H7 (cell line): Measurements from ENCODE around the gene GLB1L. TPM values are rescaled to one million over a fixed set of nuclear protein-coding genes. Genes with fewer than 3 reads are reported as not detected.
"Not testable (repeated sequence)": the region's sequence is repeated elsewhere in the genome, so short reads cannot be mapped to it uniquely, and the experiment has no call there.

Experiments
- DNase-seq: peaks from one replicate; pipeline ENCODE4 v3.0.0; 2012
- H3K27me3 ChIP-seq: 2 replicates; pipeline ENCODE4 v1.6.0; 2011; ENCODE audit warnings: mild to moderate bottlenecking, low read length; ENCODE audit not compliant: control insufficient read depth, insufficient read depth
- H3K36me3 ChIP-seq: replicated peaks from 2 replicates; pipeline ENCODE4 v1.5.1; 2011; ENCODE audit warnings: low read length; ENCODE audit not compliant: control insufficient read depth, insufficient read depth
- H3K4me3 ChIP-seq: 2 replicates; pipeline ENCODE4 v1.5.1; 2011; ENCODE audit warnings: low read depth, mild to moderate bottlenecking, control low read depth, low read length, moderate library complexity; ENCODE audit not compliant: insufficient read depth
- total RNA-seq: library from RNA; depleted of rRNA; stranded (reverse); fragments of >200 nt; shearing (Covaris generic); gene quantifications from 2 replicates; pipeline ENCODE4 v1.2.3, GENCODE V29; 2014

GLB1L gene
- total RNA-seq, 1 experiment from 2014 or later = 6.6 TPM

DNA sequence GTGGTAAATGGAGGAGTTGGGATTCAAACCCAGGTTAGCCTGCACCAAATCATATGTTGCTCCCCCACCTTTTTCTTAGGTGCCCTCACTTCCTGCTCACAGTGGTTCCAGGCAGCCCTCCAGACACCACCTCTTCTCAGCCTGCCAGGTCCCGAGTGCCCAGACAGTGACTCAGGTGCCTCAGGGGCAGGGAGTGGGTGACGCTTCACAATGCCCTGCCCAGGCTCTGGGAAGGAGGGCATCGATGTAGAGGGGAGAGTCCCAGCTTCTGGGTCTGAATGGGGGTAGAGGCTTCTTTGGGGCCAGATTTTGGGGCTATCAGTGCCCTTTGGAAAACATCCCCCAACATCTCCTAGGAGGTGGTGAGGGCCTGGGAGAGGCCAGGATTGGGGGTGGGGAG, 28.7 kb upstream of the GLB1L start:
- Histone ChIP-seq H3K27me3 (peaks cover 2% of the 10 kb centered on the region; the same call in 1 of the 2 replicates), H3K4me3 (no peak overlapping the region), H3K36me3 (no peaks in the 10 kb centered on the region)
- DNase-seq = no peak

DNA sequence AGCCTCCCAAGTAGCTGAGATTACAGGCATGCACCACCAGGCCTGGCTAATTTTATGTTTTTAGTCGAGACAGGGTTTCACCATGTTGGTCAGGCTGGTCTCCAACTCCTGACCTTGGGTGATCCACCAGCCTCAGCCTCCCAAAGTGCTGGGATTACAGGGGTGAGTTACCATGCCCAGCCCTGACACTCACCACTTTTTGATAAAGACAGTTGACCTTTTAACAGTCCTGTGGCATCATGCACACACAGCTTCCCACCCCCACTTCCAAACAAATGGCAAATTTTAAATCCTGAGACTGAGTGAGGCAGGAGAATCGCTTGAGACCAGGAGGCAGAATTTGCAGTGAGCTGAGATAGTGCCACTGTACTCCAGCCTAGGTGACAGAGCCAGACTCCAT, 27.8 kb upstream of the GLB1L start:
- no peak overlapping the region for H3K4me3 ChIP-seq
- H3K36me3 ChIP-seq = no peaks in the 10 kb centered on the region
- DNase-seq = no peak
- H3K27me3 ChIP-seq = peaks cover 2% of the 10 kb centered on the region; the same call in 1 of the 2 replicates

DNA sequence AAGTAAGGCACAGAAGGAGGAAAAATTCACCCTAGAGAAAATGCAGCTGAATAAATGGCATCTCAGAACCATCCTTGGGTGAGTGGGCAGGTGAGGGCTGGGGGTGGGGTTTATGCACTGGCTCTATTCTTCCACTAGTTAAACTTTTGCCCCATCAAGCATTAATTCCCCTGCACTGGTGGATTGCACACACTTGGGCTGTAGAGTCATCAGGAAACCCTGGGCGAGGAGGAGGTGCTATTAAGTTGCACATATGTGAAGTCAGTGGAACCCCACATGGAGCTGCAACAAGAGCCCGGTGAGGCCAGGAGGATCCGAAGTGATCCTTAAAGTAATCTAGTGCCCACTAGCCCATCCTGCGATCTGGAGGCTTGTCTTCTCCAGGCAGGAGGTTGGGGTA, 27.1 kb upstream of the GLB1L start:
- Histone ChIP-seq H3K36me3 (no peaks in the 10 kb centered on the region), H3K4me3 (no peak overlapping the region), H3K27me3 (peaks cover 2% of the 10 kb centered on the region; the same call in 1 of the 2 replicates)
- DNase-seq = no peak

DNA sequence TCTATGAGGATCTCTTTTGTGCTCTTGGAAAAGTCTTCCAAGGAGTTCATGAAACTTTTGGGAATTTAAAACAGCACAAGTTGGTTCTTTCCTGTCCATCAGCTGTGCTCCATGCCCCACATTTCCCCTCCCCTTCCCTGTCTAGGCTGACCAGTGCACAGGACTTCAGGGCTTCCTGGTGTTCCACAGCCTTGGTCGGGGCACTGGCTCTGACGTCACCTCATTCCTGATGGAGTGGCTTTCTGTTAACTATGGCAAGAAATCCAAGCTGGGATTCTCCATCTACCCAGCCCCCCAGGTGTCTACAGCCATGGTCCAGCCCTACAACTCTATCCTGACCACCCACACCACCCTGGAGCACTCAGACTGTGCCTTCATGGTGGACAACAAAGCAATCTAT, 25.8 kb upstream of the GLB1L start:
- H3K4me3 ChIP-seq = no peak overlapping the region
- no peaks in the 10 kb centered on the region for H3K36me3 ChIP-seq
- peaks cover 2% of the 10 kb centered on the region; the same call in 1 of the 2 replicates for H3K27me3 ChIP-seq
- no peak for DNase-seq

DNA sequence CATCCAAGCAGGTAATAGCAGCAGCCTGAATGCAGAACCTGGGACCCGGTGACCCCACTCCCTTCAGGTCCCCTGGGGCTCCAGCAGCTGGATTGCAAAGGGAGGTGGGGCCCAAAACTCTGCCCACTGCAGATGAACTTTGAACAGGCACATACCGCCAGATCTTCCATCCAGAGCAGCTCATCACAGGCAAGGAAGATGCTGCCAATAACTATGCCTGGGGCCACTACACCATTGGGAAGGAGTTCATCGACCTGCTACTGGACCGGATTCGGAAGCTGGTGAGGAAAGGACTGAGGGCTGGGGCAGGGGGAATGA, 24.8 kb upstream of the GLB1L start:
- H3K4me3 ChIP-seq = no peak overlapping the region
- DNase-seq = no peak
- peaks cover 2% of the 10 kb centered on the region; the same call in 1 of the 2 replicates for H3K27me3 ChIP-seq
- H3K36me3 ChIP-seq = no peaks in the 10 kb centered on the region

DNA sequence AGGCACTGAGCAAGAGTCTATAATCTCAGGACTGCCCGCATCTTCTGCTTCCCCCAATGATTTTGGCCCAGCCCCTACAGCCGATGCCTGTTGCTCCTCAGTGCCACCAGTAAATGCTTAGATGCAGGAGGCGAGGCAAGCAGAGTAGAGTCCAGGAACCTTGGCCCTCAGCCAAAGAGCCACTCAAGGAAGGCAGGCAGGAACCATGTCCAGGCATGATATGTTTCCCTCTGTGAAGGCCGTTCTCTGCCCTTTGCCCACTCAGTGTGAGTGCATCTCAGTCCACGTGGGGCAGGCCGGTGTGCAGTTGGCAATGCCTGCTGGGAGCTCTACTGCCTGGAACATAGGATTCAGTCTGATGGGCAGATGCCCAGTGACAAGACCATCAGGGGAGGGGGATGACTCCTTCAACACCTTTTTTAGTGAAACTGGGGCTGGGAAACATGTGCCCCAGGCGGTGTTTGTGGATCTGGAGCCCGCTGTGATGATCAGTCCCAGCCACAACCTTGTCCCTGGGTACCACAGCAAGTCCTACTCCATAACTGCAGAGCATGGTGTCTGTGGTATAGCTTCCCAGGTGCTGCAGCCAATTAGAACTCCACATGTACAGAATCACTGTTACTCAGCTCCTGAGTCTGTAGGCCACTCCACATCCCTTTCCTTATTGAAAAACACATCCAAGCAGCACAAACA, 24.3 kb upstream of the GLB1L start:
- no peaks in the 10 kb centered on the region for H3K36me3 ChIP-seq
- H3K4me3 ChIP-seq = no peak overlapping the region
- DNase-seq = no peak
- H3K27me3 ChIP-seq = peaks cover 2% of the 10 kb centered on the region; the same call in 1 of the 2 replicates

DNA sequence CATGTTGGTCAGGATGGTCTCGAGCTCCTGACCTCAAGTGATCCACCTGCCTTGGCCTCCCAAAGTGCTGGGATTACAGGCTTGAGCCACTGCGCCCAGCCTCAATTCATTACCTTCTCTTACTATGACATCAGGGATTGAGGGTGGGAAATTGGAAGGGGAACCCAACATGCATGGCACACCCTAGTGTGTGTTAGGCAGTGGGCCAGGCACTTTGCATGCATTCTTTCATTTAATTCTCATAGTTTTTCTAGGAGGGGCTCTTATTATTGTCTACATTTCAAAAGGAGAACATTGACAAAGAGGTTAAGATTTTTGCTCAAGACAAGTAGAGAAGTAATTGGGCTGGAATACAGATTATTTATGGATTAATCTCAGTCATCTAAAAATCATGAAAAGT, 23.1 kb upstream of the GLB1L start:
- no peak for DNase-seq
- no peak overlapping the region for H3K4me3 ChIP-seq
- H3K27me3 ChIP-seq = peaks cover 2% of the 10 kb centered on the region; the same call in 1 of the 2 replicates
- H3K36me3 ChIP-seq = no peaks in the 10 kb centered on the region

DNA sequence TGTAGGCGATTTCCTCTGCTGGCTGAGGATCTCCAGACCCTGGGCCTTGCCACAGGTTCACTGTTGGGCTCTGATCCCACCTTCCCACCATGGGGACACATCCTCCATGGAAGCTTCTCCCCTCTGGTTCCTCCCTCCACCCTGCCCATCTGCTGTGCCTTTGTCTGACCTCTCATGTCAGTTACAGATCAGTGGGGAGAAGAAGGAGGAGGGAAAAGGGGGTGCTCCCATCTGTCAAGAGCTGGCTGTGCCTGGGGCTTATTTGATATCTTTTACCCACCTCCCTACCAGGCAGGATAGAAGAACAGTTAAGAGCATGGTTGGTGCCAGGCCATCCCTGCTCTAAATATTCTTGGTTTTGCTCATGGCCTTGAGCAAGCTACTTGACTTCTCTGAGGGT, 21.6 kb upstream of the GLB1L start:
- peaks cover 2% of the 10 kb centered on the region; the same call in 1 of the 2 replicates for H3K27me3 ChIP-seq

DNA sequence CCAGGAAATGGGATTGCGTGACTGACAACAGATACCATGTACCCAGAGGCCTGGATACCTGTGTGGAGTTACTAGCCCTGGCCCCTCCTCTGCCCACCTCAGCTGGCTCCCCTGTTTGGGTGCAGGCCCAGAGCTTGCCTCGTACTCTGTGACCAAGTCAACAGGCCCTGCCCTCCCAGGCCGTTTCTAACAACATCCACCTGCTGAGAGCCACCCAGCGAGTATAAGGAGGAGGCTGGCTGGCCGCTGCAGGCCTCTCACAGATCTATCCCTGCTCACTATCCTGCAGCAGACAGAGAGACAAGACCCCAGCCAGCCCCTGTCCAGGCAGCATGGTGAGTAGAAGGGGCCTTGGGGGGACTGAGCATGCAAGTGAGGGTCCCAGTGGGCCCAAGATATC, 21.0 kb upstream of the GLB1L start:
- H3K27me3 ChIP-seq = peaks cover 4% of the 10 kb centered on the region; the same call in 1 of the 2 replicates
- no peaks in the 10 kb centered on the region for H3K36me3 ChIP-seq
- no peak overlapping the region for H3K4me3 ChIP-seq
- DNase-seq = no peak

More for the DNA sequence above, 21.6 kb upstream of the GLB1L start:
- no peak overlapping the region for H3K4me3 ChIP-seq
- H3K36me3 ChIP-seq = no peaks in the 10 kb centered on the region
- peak; percentile 4 for DNase-seq

DNA sequence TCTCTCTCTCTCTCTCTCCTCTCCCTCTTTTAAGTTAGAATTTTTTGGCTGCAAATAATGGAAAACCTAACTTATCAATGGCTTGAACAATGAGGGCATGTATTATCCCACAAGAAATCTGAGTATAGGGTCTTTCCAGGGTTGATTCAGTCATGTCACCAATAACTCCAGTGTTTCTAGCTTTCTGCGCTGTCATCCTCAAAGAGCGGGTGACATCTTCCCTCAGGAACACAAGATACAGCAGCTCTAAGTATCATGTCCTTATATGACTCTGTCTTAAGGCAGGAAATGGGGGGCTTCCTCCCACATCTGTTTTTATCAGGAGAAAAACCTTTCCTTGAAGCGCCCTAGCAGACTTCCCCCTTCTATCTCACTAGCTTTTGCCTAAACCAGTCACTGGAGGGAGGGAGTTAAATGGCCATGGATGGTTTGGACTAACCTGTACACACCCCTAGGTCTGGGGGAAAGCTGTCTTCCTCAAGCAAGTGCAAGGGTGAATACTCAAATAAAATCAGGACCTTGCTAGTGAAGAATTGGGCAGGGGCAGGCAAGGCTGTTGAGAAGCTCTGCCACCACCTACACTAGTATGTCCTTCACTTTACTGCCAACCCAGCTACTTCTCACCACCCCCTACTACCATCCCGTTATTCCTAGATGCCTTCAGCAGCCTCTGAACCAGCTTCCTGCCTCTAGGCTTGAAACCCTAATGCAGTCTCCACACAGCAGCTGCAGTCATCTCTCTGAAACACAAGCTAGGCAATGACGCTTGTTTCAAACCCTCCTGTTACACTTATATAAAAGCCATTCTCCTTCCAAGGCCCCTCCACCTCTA, 16.0 kb upstream of the GLB1L start:
- peaks cover 10% of the 10 kb centered on the region for H3K27me3 ChIP-seq
- no peak overlapping the region for H3K4me3 ChIP-seq
- no peak for DNase-seq
- no peaks in the 10 kb centered on the region for H3K36me3 ChIP-seq

DNA sequence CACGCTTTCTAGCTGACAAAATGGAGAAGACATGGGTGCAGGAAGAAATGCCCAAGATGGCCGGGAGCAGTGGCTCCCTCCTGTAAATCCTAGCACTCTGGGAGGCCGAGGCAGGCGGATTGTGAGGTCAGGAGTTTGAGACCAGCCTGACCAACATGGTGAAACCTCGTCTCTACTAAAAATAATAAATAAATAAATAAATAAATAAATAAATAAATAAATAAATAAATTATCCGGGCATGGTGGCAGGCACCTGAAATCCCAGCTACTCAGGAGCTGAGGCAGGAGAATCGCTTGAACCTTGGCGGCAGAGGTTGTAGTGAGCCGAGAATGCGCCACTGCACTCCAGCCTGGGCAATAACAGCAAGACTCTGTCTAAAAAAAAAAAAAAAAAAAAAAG, 13.7 kb upstream of the GLB1L start:
- DNase-seq, H3K4me3 ChIP-seq, H3K36me3 ChIP-seq: not testable (repeated sequence)
- peaks cover 33% of the 10 kb centered on the region for H3K27me3 ChIP-seq

DNA sequence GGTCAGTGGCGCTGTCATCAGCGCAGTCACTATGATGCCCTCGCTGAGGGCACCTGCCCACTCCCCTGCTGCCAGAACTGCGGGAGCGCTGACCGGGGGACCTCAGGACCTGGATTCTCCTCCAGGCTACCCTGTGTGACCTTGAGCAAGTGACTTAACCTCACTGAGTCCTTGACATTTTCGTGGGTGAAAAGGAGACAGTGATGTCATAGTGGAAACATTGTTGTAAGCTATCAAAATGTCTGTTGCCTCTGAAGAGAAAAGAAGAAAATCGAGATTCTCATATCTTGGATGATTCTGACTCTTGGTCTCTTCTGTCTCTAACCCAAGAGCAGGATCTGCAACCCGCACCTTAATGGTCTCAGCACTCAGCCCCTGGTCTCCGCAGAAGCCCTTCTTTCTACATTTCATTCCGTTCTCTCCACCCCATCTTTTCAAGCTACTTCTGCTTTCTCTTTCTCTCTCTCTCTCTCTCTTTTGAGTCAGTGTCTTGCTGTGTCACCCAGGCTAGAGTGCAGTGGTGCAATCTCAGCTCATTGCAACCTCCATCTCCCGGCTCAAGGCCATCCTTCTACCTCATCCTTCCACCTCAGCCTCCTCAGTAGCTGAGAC, 9.5 kb upstream of the GLB1L start:
- DNase-seq = peak; percentile 43
- Histone ChIP-seq H3K36me3 (peaks cover 1% of the 10 kb centered on the region), H3K4me3 (peak overlapping the region; percentile 43; the same call in 1 of the 2 replicates), H3K27me3 (peaks cover 47% of the 10 kb centered on the region)

DNA sequence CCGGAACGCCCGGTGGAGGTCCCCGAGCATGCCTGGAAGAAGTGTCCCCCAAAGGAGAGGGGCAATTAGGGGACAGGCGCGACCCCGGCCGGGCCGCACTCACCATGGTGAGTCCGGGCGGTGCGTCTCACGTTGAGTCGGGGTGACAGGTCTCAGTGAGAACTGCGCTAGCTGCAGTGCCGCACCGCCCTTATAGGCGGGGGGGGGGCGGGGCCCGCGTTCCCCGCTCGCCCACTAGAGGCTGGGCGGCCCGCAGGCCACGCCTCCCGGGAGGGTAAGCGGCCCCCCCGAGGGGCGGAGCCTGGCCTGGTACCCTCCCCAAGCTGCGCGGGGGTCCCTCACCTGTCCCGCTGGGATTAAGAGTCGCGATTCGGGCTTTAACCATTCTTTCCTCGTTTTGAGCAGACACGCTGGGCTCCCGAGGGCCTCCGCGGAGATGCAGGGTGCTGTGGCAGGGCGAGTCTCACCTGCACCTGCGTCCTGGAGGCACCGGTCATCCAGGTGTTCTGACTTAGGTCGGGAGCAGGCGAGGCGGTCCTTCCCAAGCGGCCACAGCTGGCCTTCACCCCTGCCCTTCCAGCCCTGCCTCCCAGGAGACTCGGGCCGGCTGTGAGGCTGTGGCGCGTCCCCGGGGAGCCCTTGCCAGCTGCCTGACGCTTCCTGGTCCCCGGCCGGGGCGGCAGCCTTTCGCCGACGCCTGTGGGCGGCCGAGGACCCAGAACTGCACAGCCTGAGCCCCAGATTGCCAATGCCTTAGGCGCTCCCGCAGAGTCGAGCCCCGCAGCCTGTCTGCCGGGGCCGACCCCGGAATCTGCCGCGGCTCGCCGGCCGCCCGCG, 8.7 kb upstream of the GLB1L start, which contains the start of gene TUBA4A:
TUBA4A (minus strand) TSS at position 166 of the 837 bp plus-strand sequence; CDS start at position 106, 60 bp downstream.
- DNase-seq = peak; percentile 100
- H3K27me3 ChIP-seq = peaks cover 46% of the 10 kb centered on the region
- peak within 1 kb of the TSS; percentile 43 for H3K4me3 ChIP-seq
- peaks cover 2% of the 10 kb centered on the region for H3K36me3 ChIP-seq
